ENCODE results near the gene TRIM38. TPM values are rescaled to one million over a fixed set of nuclear protein-coding genes. Genes with fewer than 3 reads are reported as not detected.

The TRIM38 gene
- total and polyA plus RNA-seq, 2 donors from 2014 or later: 12.2 to 27.9 TPM

- no peaks in the 10 kb centered on the region for H3K9me3 ChIP-seq (ENCODE audit: control insufficient read depth in 2 of 3, insufficient read depth in 1 of 3, low read length in 3 of 3)
- TF ChIP-seq CTCF (IDR thresholded peaks at IDR 0.05; ENCODE audit: borderline replicate concordance, extremely low read depth, insufficient read depth): no peak
- no peak overlapping the region for H3K4me3 ChIP-seq (ENCODE audit: low read length in 3 of 3)
- no peaks in the 10 kb centered on the region for H3K36me3 ChIP-seq (ENCODE audit: control insufficient read depth in 2 of 3, insufficient read depth in 3 of 3, low read length in 3 of 3)
- intact Hi-C loops (cut with DNase I): no loop called here
- no peak for DNase-seq
- no peak overlapping the region for H3K27ac ChIP-seq (ENCODE audit: low read depth in 2 of 2, low read length in 2 of 2)
- no peaks in the 10 kb centered on the region for H3K27me3 ChIP-seq (ENCODE audit: control insufficient read depth, insufficient read depth, low read length)
- H3K9ac ChIP-seq (ENCODE audit: low read length in 3 of 3): no peak overlapping the region
- no peaks in the 10 kb centered on the region for H3K4me1 ChIP-seq (ENCODE audit: control insufficient read depth in 2 of 3, insufficient read depth in 2 of 3, low read depth in 1 of 3, low read length in 3 of 3)
- no peak for FAIRE-seq
Observed at GRCh38 chr6:25916330-25916729, 46.3 kb upstream of the TRIM38 start.

DNA sequence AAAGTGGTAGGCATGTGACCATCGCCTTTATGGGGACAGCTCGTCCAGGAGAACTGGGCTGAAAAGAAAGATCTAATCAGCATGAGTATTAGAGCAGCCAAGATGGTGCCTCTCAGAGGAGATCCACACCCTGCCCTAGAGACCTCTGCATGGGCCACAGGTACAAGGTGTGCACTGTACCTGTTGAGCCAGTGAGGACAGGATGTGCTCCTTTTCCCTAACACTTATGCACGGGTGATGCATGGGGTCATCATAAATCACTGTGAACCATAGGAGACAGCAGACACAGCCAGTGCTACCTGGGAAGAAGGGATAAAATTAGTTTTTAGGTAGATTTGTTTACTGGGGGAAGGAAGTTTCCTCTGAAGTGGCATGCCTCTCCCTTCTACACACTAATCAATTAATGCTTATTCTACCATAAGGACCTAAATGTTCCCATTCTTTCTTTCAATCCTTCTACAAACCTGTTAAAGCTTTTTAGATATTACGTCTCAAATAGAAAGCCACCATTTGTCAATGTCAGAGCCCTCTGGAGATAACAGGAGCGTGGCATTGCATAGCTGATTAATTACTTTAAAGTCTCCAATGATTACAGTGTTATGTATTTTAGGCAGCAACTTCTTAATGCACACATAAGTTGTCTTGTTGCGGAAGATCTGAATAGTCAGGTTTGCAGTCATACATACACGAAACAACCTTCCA, 45.7 kb upstream of the TRIM38 start:
- intact Hi-C loops (cut with DNase I): no loop called here
- no peak overlapping the region for H3K4me3 ChIP-seq (ENCODE audit: low read length in 3 of 3)
- TF ChIP-seq CTCF (IDR thresholded peaks at IDR 0.05; ENCODE audit: borderline replicate concordance, extremely low read depth, insufficient read depth): no peak
- FAIRE-seq (no peak), DNase-seq (no peak)
- H3K36me3 ChIP-seq (ENCODE audit: control insufficient read depth in 2 of 3, insufficient read depth in 3 of 3, low read length in 3 of 3): no peaks in the 10 kb centered on the region
- H3K4me1 ChIP-seq (ENCODE audit: control insufficient read depth in 2 of 3, insufficient read depth in 2 of 3, low read depth in 1 of 3, low read length in 3 of 3): no peaks in the 10 kb centered on the region
- no peak overlapping the region for H3K27ac ChIP-seq (ENCODE audit: low read depth in 2 of 2, low read length in 2 of 2)
- H3K9me3 ChIP-seq (ENCODE audit: control insufficient read depth in 2 of 3, insufficient read depth in 1 of 3, low read length in 3 of 3): no peaks in the 10 kb centered on the region
- H3K27me3 ChIP-seq (ENCODE audit: control insufficient read depth, insufficient read depth, low read length): no peaks in the 10 kb centered on the region
- H3K9ac ChIP-seq (ENCODE audit: low read length in 3 of 3): no peak overlapping the region

DNA sequence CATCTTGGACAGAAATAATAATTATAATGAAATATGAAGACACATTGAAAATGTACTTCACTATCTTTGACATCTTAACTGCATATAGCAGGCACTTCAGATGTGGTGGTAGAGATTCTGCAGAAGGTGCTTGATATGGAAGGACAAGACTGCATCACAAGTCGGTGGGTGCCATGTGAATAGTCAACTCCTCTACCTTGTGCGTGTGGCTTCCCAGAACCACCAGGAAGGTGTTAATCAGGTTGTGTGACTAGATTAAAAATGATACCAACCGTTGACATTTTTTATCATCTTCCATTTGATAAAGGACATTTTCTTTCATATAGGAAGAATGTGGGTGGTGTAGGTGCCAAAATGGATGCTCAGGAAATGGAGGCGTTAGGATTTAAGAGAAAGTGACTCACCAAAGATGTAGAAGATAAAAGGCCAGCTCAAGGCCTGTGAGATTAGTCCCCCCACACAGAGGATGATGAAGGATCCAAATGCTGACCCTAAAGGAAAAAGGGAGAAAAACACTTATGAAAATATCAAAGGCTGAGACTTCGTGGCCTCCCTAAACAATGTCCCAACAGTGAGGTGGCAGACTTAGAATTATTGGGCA, 44.4 kb upstream of the TRIM38 start:
- intact Hi-C loops (cut with DNase I): no loop called here

More for the DNA sequence above, 44.4 kb upstream of the TRIM38 start:
- H3K4me3 ChIP-seq (ENCODE audit: low read length in 3 of 3): no peak overlapping the region
- no peaks in the 10 kb centered on the region for H3K4me1 ChIP-seq (ENCODE audit: control insufficient read depth in 2 of 3, insufficient read depth in 2 of 3, low read depth in 1 of 3, low read length in 3 of 3)
- no peak for DNase-seq
- FAIRE-seq: no peak
- no peaks in the 10 kb centered on the region for H3K27me3 ChIP-seq (ENCODE audit: control insufficient read depth, insufficient read depth, low read length)
- TF ChIP-seq CTCF (IDR thresholded peaks at IDR 0.05; ENCODE audit: borderline replicate concordance, extremely low read depth, insufficient read depth): no peak
- H3K9ac ChIP-seq (ENCODE audit: low read length in 3 of 3): no peak overlapping the region
- no peaks in the 10 kb centered on the region for H3K36me3 ChIP-seq (ENCODE audit: control insufficient read depth in 2 of 3, insufficient read depth in 3 of 3, low read length in 3 of 3)
- H3K9me3 ChIP-seq (ENCODE audit: control insufficient read depth in 2 of 3, insufficient read depth in 1 of 3, low read length in 3 of 3): no peaks in the 10 kb centered on the region
- no peak overlapping the region for H3K27ac ChIP-seq (ENCODE audit: low read depth in 2 of 2, low read length in 2 of 2)
